Tibial artery (tissue), 4 donors: Measurements from ENCODE around the gene CORO1C.

Source experiments
- DNase-seq, 2 donors: peaks; one replicate each; pipeline ENCODE4 v3.0.0-alpha.2; 2019
- H3K27ac ChIP-seq, 2 donors: fragments of 200-600 bp; sonication (generic) in 1 of 2; 1 replicate in 1 of 2; 2 replicates in 1 of 2; pipeline ENCODE4 v1.5.1; 2018 to 2019; ENCODE audit warnings: mild to moderate bottlenecking in 1 of 2
- H3K27me3 ChIP-seq, 2 donors: fragments of 200-600 bp; sonication (generic) in 1 of 2; one replicate each; pipeline versions ENCODE4 v1.5.1 to v1.6.0; 2016 to 2019
- H3K36me3 ChIP-seq, 3 donors: fragments of 200-600 bp; sonication (generic) in 2 of 3; one replicate each; pipeline ENCODE4 v1.5.1; 2016 to 2019; ENCODE audit warnings: mild to moderate bottlenecking in 2 of 3
- H3K4me1 ChIP-seq, 4 donors: fragments of 200-600 bp; sonication (generic) in 2 of 4; 1 replicate in 3 of 4; 2 replicates in 1 of 4; pipeline ENCODE4 v1.5.1; 2016 to 2019
- H3K4me3 ChIP-seq, 2 donors: fragments of 200-600 bp; sonication (generic) in 1 of 2; 1 replicate in 1 of 2; 2 replicates in 1 of 2; pipeline ENCODE4 v1.5.1; 2018 to 2019; ENCODE audit warnings: mild to moderate bottlenecking in 2 of 2
- H3K9me3 ChIP-seq, 3 donors: fragments of 200-600 bp; sonication (generic) in 1 of 3; one replicate each; pipeline ENCODE4 v1.5.1; 2016 to 2019
- intact Hi-C: fragments of 100-400 bp; cut with DNase I; formaldehyde crosslinking; loops from one replicate; pipeline ENCODE4 v1.15.0; 2023; ENCODE audit warnings: low total_unique reads
- TF ChIP-seq, protein P1 (sequence below), 2 experiments: fragments of 200-600 bp in 1 of 2; fragments of 450-650 bp in 1 of 2; IDR thresholded peaks; one replicate each; pipeline ENCODE4 v1.5.1; 2017 to 2019; ENCODE audit warnings: antibody characterized with exemption in 2 of 2, mild to moderate bottlenecking in 1 of 2, moderate library complexity in 1 of 2

The CORO1C gene

DNA sequence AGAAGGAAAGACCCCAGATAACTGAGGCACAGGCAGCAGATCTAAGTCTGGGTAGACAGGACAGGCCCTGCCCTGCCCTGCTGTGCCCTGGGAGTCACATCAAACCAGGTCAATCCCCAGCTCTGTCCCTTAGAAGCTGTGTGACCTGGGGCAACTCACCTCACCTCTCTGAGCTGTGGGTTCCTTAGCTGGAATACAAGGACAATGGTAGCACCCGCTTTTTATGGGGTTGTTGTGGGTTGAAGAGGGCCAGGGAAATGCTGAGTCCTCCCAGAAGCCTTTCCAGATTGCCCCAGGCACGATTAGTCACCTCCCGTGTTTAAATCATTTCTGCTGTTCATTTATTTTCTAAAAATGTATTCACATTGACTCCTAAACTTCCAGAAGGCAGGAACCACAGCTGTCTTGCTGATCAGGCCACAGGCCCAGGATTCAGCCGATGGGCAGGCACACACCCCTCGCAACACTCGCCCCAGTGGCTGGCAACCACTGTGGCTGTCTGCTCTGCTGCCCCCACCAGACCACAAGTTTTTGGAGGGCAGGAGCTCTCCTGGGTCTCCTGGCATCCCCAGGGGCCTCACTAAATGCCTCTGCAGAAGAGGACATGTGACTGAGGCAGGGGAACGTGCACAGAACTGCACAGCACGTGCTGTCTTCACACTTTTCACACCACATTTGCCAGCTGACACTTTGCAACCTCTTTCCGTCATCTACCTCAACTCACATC, 100.7 kb downstream of the CORO1C start:
- intact Hi-C loops: no loop called here
- H3K4me3 ChIP-seq: no peak overlapping the region
- DNase-seq: no peak
- no peaks in the 10 kb centered on the region for H3K36me3 ChIP-seq
- H3K27me3 ChIP-seq: peaks cover 0 to 21% of the 10 kb centered on the region in 2 donors
- H3K27ac ChIP-seq: no peak overlapping the region
- no peaks in the 10 kb centered on the region for H3K9me3 ChIP-seq
- TF ChIP-seq, protein P1, sequence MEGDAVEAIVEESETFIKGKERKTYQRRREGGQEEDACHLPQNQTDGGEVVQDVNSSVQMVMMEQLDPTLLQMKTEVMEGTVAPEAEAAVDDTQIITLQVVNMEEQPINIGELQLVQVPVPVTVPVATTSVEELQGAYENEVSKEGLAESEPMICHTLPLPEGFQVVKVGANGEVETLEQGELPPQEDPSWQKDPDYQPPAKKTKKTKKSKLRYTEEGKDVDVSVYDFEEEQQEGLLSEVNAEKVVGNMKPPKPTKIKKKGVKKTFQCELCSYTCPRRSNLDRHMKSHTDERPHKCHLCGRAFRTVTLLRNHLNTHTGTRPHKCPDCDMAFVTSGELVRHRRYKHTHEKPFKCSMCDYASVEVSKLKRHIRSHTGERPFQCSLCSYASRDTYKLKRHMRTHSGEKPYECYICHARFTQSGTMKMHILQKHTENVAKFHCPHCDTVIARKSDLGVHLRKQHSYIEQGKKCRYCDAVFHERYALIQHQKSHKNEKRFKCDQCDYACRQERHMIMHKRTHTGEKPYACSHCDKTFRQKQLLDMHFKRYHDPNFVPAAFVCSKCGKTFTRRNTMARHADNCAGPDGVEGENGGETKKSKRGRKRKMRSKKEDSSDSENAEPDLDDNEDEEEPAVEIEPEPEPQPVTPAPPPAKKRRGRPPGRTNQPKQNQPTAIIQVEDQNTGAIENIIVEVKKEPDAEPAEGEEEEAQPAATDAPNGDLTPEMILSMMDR (IDR thresholded peaks at IDR 0.05): no peak
- peaks cover 0 to 6% (median 0%) of the 10 kb centered on the region in 4 donors for H3K4me1 ChIP-seq

- TF ChIP-seq, protein P1 (IDR thresholded peaks at IDR 0.05): no peak
- intact Hi-C loops: no loop called here
Measured at GRCh38 chr12:108629824-108630476, 101.4 kb downstream of the CORO1C start.

GRCh38 chr12:108629151-108629550, 102.2 kb downstream of the CORO1C start:
- DNase-seq: peak in 1 of 2 donors; percentile 18
- Histone ChIP-seq H3K27me3 (peaks cover 0 to 13% of the 10 kb centered on the region in 2 donors), H3K4me1 (peaks cover 0 to 6% (median 0%) of the 10 kb centered on the region in 4 donors), H3K36me3 (no peaks in the 10 kb centered on the region), H3K27ac (no peak overlapping the region), H3K4me3 (no peak overlapping the region), H3K9me3 (no peaks in the 10 kb centered on the region)
- TF ChIP-seq, protein P1 (IDR thresholded peaks at IDR 0.05): no peak
- intact Hi-C loops: no loop called here

More at GRCh38 chr12:108629824-108630476, 101.4 kb downstream of the CORO1C start:
- Histone ChIP-seq H3K4me3 (no peak overlapping the region), H3K36me3 (no peaks in the 10 kb centered on the region), H3K27ac (no peak overlapping the region), H3K9me3 (no peaks in the 10 kb centered on the region), H3K4me1 (peaks cover 0 to 6% (median 0%) of the 10 kb centered on the region in 4 donors), H3K27me3 (peaks cover 0 to 17% of the 10 kb centered on the region in 2 donors)
- DNase-seq: peak in 1 of 2 donors; percentile 20

DNA sequence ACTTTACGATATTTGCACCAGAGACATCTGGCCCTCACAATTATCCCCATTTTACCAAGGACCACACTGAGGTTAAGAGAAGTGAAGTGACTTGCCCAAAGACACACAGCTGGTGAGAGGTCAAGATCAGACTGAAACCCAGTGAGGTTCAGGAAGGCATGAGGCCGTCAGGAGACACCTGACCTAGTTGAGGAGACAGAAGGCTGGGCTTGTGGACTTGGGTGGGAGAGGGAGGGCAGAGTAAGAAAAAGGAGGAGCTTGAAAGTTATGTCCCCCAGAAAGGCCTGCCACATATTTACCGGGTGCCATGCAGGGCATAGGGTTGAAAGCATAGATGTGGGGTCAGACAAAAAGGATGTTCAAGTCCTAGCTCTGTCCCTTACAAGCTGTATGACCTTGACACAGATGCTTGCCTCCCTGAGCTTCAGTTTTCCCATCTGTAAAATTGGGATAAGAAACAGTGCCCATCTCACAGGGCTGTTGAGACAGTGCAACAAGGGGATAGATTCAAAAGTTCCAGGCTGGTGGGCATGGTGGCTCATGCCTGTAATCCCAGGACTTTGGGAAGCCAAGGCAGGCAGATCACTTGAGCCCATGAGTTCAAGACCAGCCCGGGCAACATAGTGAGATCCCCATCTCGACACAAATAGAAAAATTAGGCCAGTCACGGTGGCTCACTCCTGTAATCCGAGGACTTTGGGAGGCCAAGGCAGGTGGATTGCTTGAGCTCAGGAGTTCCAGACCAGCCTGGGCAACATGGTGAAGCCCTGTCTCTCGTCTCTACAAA, 104.0 kb downstream of the CORO1C start:
- TF ChIP-seq, protein P1 (IDR thresholded peaks at IDR 0.05): no peak
- peaks cover 0 to 4% of the 10 kb centered on the region in 2 donors for H3K27me3 ChIP-seq
- H3K36me3 ChIP-seq: no peaks in the 10 kb centered on the region
- intact Hi-C loops: no loop called here
- H3K4me1 ChIP-seq: peaks cover 0 to 6% (median 0%) of the 10 kb centered on the region in 4 donors
- DNase-seq: no peak
- H3K27ac ChIP-seq: no peak overlapping the region
- no peaks in the 10 kb centered on the region for H3K9me3 ChIP-seq
- H3K4me3 ChIP-seq: no peak overlapping the region

DNA sequence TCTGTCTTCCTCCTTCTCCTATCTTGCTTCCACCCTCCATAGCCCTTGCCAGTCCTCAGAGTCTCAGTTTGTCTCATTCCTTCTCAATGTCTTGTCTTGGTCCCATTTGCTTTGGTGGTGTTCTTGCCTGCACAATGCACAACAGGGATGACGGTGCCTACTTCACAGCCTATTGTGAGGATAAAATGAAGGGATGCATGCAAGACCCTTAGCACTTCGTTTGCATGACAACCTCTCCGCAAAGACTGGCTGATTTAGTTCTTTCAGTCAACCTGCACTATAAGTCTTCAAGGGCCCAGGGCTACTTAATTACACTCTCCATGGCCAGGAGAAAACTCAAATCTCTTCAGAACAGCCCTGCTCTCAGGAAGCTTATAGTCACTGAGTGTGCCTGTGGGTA, 106.1 kb downstream of the CORO1C start:
- no peaks in the 10 kb centered on the region for H3K36me3 ChIP-seq
- DNase-seq: no peak
- H3K4me3 ChIP-seq: no peak overlapping the region
- intact Hi-C loops: no loop called here
- H3K27me3 ChIP-seq: no peaks in the 10 kb centered on the region
- TF ChIP-seq, protein P1 (IDR thresholded peaks at IDR 0.05): no peak
- no peaks in the 10 kb centered on the region for H3K9me3 ChIP-seq
- H3K27ac ChIP-seq: no peak overlapping the region
- peaks cover 0 to 6% (median 0%) of the 10 kb centered on the region in 4 donors for H3K4me1 ChIP-seq
